Right lobe of liver (tissue), 6 donors: ENCODE measurements around the gene VASH2. TPM values are rescaled to one million over a fixed set of nuclear protein-coding genes. Genes with fewer than 3 reads are reported as not detected.

Source experiments
- ATAC-seq, 4 donors: fragments of 200-7000 bp; cut with Tn5 transposase; one replicate each; pipeline ENCODE4 v1.9.1; 2020; ENCODE audit warnings: mild to moderate bottlenecking in 4 of 4, moderate library complexity in 4 of 4
- DNase-seq, 3 donors: peaks; one replicate each; pipeline ENCODE4 v3.0.0-alpha.2; 2020
- H3K27ac ChIP-seq, 3 donors: fragments of 200-600 bp; one replicate each; pipeline ENCODE4 v1.8.0; 2022
- H3K27me3 ChIP-seq, 2 donors: fragments of 200-600 bp; one replicate each; pipeline ENCODE4 v1.8.0; 2022
- H3K36me3 ChIP-seq, 4 donors: fragments of 200-600 bp; sonication (generic) in 1 of 4; one replicate each; pipeline versions ENCODE4 v1.5.1 to v1.8.0; 2017 to 2022; ENCODE audit warnings: control low read depth in 1 of 4
- H3K4me1 ChIP-seq, 4 donors: fragments of 200-600 bp; sonication (generic) in 1 of 4; one replicate each; pipeline versions ENCODE4 v1.5.1 to v1.8.0; 2017 to 2022; ENCODE audit warnings: control low read depth in 1 of 4
- H3K4me3 ChIP-seq, 3 donors: fragments of 200-600 bp; one replicate each; pipeline ENCODE4 v1.8.0; 2022
- H3K9me3 ChIP-seq, 4 donors: fragments of 200-600 bp; sonication (generic) in 1 of 4; one replicate each; pipeline versions ENCODE4 v1.5.1 to v1.8.0; 2017 to 2022; ENCODE audit warnings: control low read depth in 1 of 4
- POLR2A ChIP-seq: fragments of 450-650 bp; IDR thresholded peaks from one replicate; pipeline ENCODE4 v1.6.1; 2017; ENCODE audit warnings: antibody characterized with exemption, mild to moderate bottlenecking
- WGBS: methylation state at CpG from one replicate; pipeline ENCODE4 v1.1.6; 2018; ENCODE audit warnings: low coverage, low lambda C conversion rate; ENCODE audit not compliant: insufficient coverage; ENCODE audit errors: missing lambda C conversion rate; 5-methylcytosine and 5-hydroxymethylcytosine counted together
- intact Hi-C, 2 donors: fragments of 100-400 bp; cut with DNase I; formaldehyde crosslinking; loops; one replicate each; pipeline versions ENCODE4 v1.11.2 to v1.14.1; 2022
- total RNA-seq, 6 experiments: library from RNA; depleted of rRNA in 2 of 6; stranded (reverse); fragments of >200 nt in 2 of 6; fragmentation: NEBNext Ultra II Directional in 3 of 6; extraction: Animal tissue kit (Norgen Biotek cat#: 25700) in 3 of 6; gene quantifications; one replicate each; pipeline versions ENCODE4 v1.1.0 to v1.2.4, GENCODE V29; 2016 to 2023
- TF ChIP-seq, protein P1 (sequence below), 4 donors: fragments of 200-600 bp in 3 of 4; fragments of 450-650 bp in 1 of 4; IDR thresholded peaks; one replicate each; pipeline versions ENCODE4 v1.5.1 to v1.8.0; 2016 to 2022; ENCODE audit warnings: antibody characterized with exemption in 4 of 4, mild to moderate bottlenecking in 2 of 4
- donor health status: DM: no; HTN: yes; CAD: no.
- donor health status: DM: no; HTN: no; CAD: no.
- donor health status: DM: no; HTN: no; CAD: no.
- donor health status: DM: no; HTN: yes; CAD: no.
- donor health status: DM: no; HTN: yes; CAD: no.

VASH2 gene
- total RNA-seq, 6 experiments from 2014 or later = 0.04 to 0.32 (median 0.07) TPM; not detected in 3

- ATAC-seq (no peak), DNase-seq (no peak)
- no peaks in the 10 kb centered on the region for H3K27me3 ChIP-seq
- H3K4me3 ChIP-seq = no peak overlapping the region
- TF ChIP-seq, protein P1, sequence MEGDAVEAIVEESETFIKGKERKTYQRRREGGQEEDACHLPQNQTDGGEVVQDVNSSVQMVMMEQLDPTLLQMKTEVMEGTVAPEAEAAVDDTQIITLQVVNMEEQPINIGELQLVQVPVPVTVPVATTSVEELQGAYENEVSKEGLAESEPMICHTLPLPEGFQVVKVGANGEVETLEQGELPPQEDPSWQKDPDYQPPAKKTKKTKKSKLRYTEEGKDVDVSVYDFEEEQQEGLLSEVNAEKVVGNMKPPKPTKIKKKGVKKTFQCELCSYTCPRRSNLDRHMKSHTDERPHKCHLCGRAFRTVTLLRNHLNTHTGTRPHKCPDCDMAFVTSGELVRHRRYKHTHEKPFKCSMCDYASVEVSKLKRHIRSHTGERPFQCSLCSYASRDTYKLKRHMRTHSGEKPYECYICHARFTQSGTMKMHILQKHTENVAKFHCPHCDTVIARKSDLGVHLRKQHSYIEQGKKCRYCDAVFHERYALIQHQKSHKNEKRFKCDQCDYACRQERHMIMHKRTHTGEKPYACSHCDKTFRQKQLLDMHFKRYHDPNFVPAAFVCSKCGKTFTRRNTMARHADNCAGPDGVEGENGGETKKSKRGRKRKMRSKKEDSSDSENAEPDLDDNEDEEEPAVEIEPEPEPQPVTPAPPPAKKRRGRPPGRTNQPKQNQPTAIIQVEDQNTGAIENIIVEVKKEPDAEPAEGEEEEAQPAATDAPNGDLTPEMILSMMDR (IDR thresholded peaks at IDR 0.05) = no peak
- no peak for TF ChIP-seq POLR2A
- H3K4me1 ChIP-seq = peaks cover 0 to 6% (median 0%) of the 10 kb centered on the region in 4 donors
- intact Hi-C loops = no loop called here
- H3K27ac ChIP-seq = no peak overlapping the region
- H3K9me3 ChIP-seq = no peaks in the 10 kb centered on the region
- H3K36me3 ChIP-seq = no peaks in the 10 kb centered on the region
These were observed 3.5 kb upstream of the VASH2 start for GRCh38 chr1:212946872-212947271.

- H3K27ac ChIP-seq = no peak overlapping the region
- 40% methylated on average over 2 of the region's 2 CpGs for WGBS
- intact Hi-C loops = no loop called here
- H3K27me3 ChIP-seq = no peaks in the 10 kb centered on the region
- TF ChIP-seq, protein P1 (IDR thresholded peaks at IDR 0.05) = no peak
- TF ChIP-seq POLR2A = no peak
- DNase-seq (no peak), ATAC-seq (no peak)
- peaks cover 0 to 6% (median 0%) of the 10 kb centered on the region in 4 donors for H3K4me1 ChIP-seq
- H3K36me3 ChIP-seq = no peaks in the 10 kb centered on the region
- H3K4me3 ChIP-seq = peak overlapping the region in 2 of 3 donors; percentile 34 to 41
- no peaks in the 10 kb centered on the region for H3K9me3 ChIP-seq
These were observed 570 bp upstream of the VASH2 start for GRCh38 chr1:212949771-212950170.

GRCh38 chr1:212951126-212951946 is 995 bp downstream of the VASH2 start:
- Histone ChIP-seq H3K9me3 (no peaks in the 10 kb centered on the region), H3K27me3 (no peaks in the 10 kb centered on the region), H3K27ac (no peak overlapping the region), H3K4me1 (peaks cover 0 to 6% (median 0%) of the 10 kb centered on the region in 4 donors), H3K4me3 (peak overlapping the region; percentile 25 to 41 (median 34)), H3K36me3 (no peaks in the 10 kb centered on the region)
- intact Hi-C loops = no loop called here
- TF ChIP-seq, protein P1 (IDR thresholded peaks at IDR 0.05) = no peak
- no peak for TF ChIP-seq POLR2A
- ATAC-seq (peak in 1 of 4 donors; percentile 16), DNase-seq (no peak)
- 9% methylated on average over 7 of the region's 72 CpGs for WGBS

DNA sequence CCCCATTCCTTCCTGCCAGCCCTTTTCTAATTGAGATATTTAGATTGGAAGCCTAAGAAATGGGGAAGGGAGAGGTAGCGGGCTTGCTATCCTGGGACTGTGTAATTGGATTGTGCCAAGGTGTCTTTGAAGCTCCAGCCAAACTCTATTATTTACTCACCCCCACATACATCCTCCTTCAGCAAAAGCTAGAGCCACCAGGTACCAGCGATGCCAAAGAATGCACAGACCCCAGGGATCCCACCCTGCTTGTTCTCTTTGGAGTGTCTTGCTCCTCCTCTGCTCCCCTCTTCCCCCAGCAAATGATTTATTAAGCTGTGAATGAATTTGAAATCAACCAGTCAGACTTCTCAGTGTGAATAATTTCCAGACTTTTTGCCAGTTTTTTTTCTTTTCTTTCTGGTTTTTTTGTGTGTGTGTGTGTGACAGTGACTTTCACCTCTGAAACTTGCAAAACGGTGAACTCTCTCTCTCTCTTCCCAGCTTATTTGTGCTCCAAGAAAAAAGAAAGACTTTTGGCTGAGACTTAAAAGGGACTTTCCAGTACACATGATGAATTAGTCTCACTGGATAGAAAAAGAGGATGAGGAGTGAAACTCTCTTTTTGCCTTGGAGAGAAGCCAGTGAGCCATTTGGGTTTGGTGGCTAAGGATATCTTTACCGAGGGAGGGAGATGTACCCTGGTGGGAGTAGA is 1.8 kb downstream of the VASH2 start:
- Histone ChIP-seq H3K36me3 (no peaks in the 10 kb centered on the region), H3K4me1 (peaks cover 0 to 6% (median 0%) of the 10 kb centered on the region in 4 donors), H3K27ac (no peak overlapping the region), H3K9me3 (no peaks in the 10 kb centered on the region), H3K4me3 (no peak overlapping the region), H3K27me3 (no peaks in the 10 kb centered on the region)
- intact Hi-C loops = no loop called here
- ATAC-seq (no peak), DNase-seq (no peak)
- TF ChIP-seq, protein P1 (IDR thresholded peaks at IDR 0.05) = no peak
- TF ChIP-seq POLR2A = no peak
- 41% methylated on average over 3 of the region's 4 CpGs for WGBS
